ENCODE results near the gene PLXNA1. TPM values are rescaled to one million over a fixed set of nuclear protein-coding genes. Genes with fewer than 3 reads are reported as not detected.

PLXNA1 gene
- total RNA-seq, 2 donors from 2014 or later = 66.3 to 79.4 TPM

DNA sequence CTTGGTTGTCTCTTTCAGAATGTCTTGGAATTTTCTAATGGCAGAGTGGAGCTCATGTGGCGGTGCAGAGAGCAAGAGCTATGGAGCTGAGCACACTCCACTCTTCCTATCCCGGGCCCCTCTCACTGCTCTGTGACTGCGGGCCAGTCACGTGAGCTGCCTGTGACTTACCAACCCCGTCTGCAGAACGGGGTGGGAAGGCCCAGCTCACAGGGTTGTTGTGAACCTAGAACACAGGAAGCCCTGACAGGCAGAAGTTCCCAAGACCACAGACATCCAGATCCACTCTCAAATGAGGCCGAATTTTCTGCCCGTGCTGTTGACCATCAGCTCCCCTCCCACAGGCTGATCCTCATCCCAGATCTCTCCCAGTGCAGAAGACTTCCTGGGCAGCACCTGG lies 35.5 kb upstream of the PLXNA1 start:
- H3K4me3 Mint-ChIP-seq = no peak overlapping the region
- DNase-seq = no peak
- H3K36me3 Mint-ChIP-seq (ENCODE audit: low read depth) = peaks cover 3% of the 10 kb centered on the region
- H3K27ac ChIP-seq (ENCODE audit: low read depth, low read length) = no peak overlapping the region
- no peak overlapping the region for H3K4me3 ChIP-seq (ENCODE audit: low read length)
- 87 to 90% methylated on average over 6 to 8 of the region's 8 CpGs for WGBS, 2 experiments (ENCODE audit: insufficient coverage in 1 of 2, insufficient read length in 1 of 2)
- no peaks in the 10 kb centered on the region for H3K27me3 ChIP-seq (ENCODE audit: control insufficient read depth, insufficient read depth, low read length, poor library complexity, severe bottlenecking)
- H3K9ac ChIP-seq (ENCODE audit: extremely low read depth, low read length, poor library complexity, severe bottlenecking) = no peak overlapping the region
- no peaks in the 10 kb centered on the region for H3K36me3 ChIP-seq (ENCODE audit: control insufficient read depth, insufficient read depth, low read length)
- H3K27ac Mint-ChIP-seq = no peak overlapping the region
- H3K27me3 Mint-ChIP-seq (ENCODE audit: insufficient read depth) = no peaks in the 10 kb centered on the region
- TF ChIP-seq, protein P1, sequence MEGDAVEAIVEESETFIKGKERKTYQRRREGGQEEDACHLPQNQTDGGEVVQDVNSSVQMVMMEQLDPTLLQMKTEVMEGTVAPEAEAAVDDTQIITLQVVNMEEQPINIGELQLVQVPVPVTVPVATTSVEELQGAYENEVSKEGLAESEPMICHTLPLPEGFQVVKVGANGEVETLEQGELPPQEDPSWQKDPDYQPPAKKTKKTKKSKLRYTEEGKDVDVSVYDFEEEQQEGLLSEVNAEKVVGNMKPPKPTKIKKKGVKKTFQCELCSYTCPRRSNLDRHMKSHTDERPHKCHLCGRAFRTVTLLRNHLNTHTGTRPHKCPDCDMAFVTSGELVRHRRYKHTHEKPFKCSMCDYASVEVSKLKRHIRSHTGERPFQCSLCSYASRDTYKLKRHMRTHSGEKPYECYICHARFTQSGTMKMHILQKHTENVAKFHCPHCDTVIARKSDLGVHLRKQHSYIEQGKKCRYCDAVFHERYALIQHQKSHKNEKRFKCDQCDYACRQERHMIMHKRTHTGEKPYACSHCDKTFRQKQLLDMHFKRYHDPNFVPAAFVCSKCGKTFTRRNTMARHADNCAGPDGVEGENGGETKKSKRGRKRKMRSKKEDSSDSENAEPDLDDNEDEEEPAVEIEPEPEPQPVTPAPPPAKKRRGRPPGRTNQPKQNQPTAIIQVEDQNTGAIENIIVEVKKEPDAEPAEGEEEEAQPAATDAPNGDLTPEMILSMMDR (conservative IDR thresholded peaks at IDR 0.05) = no peak
- H3K4me1 ChIP-seq (ENCODE audit: control insufficient read depth, insufficient read depth, low read length) = no peaks in the 10 kb centered on the region
- H3K9me3 Mint-ChIP-seq = no peaks in the 10 kb centered on the region
- no peaks in the 10 kb centered on the region for H3K9me3 ChIP-seq (ENCODE audit: control insufficient read depth, low read length)
- no peaks in the 10 kb centered on the region for H3K4me1 Mint-ChIP-seq

DNA sequence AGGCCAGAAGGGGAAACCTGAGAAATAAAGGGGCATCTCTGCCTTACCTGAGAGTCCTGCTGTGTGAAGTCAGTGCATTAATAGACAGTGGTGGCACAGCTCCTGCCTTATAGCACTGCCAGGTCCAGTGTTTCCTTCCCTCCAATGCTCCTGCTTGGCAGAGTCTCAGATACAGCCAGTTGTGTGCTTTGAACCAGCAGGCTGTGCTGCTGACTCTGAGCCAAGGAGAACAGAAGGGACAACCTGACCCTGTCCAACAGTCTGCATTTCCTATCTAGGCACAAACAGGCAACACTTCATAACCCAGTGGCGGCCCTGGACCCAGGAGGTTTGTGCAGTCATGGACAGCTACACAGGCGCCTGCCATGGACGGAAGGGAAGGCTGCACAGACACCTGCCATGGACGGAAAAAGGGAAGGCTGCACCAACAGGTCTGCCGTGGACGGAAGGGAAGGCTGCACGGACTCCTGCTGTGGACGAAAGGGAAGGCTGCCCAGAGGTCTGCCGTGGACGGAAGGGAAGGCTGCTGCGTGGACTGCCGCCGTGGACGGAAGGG lies 33.9 kb upstream of the PLXNA1 start:
- Mint-ChIP-seq H3K27ac (no peak overlapping the region), H3K4me1 (no peaks in the 10 kb centered on the region), H3K4me3 (no peak overlapping the region), H3K9me3 (no peaks in the 10 kb centered on the region), H3K36me3 (ENCODE audit: low read depth) (peaks cover 3% of the 10 kb centered on the region), H3K27me3 (ENCODE audit: insufficient read depth) (no peaks in the 10 kb centered on the region)
- no peaks in the 10 kb centered on the region for H3K9me3 ChIP-seq (ENCODE audit: control insufficient read depth, low read length)
- H3K27me3 ChIP-seq (ENCODE audit: control insufficient read depth, insufficient read depth, low read length, poor library complexity, severe bottlenecking) = no peaks in the 10 kb centered on the region
- no peak for DNase-seq
- no peak overlapping the region for H3K9ac ChIP-seq (ENCODE audit: extremely low read depth, low read length, poor library complexity, severe bottlenecking)
- 94 to 95% methylated on average over 9 to 14 of the region's 14 CpGs for WGBS, 2 experiments (ENCODE audit: insufficient coverage in 1 of 2, insufficient read length in 1 of 2)
- no peaks in the 10 kb centered on the region for H3K4me1 ChIP-seq (ENCODE audit: control insufficient read depth, insufficient read depth, low read length)
- H3K27ac ChIP-seq (ENCODE audit: low read depth, low read length) = no peak overlapping the region
- no peaks in the 10 kb centered on the region for H3K36me3 ChIP-seq (ENCODE audit: control insufficient read depth, insufficient read depth, low read length)
- TF ChIP-seq, protein P1 (conservative IDR thresholded peaks at IDR 0.05) = no peak
- no peak overlapping the region for H3K4me3 ChIP-seq (ENCODE audit: low read length)

DNA sequence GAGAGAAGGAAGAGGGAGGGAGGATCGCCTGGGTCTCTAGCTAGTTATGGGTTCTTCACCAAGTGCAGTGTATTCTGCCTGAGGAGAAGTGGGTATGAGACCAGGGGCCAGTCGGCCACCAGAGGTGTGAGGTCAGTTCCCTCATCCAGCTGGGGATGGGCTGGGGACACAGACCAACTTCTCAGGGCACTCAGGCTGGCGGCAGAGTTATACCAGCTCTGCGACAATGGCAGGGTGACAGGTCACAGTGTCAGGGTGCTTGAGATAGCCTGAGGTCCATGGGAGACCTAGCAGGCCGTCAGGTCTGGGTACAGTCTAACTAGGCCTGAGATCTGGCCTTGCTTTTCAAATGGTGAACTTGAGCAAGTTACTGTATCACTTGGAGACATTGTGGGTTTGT lies 31.4 kb upstream of the PLXNA1 start:
- 92 to 100% methylated on average over 2 to 5 of the region's 5 CpGs for WGBS, 2 experiments (ENCODE audit: insufficient coverage in 1 of 2, insufficient read length in 1 of 2)
- H3K4me1 Mint-ChIP-seq = no peaks in the 10 kb centered on the region
- H3K36me3 ChIP-seq (ENCODE audit: control insufficient read depth, insufficient read depth, low read length) = no peaks in the 10 kb centered on the region
- no peaks in the 10 kb centered on the region for H3K27me3 Mint-ChIP-seq (ENCODE audit: insufficient read depth)
- H3K27me3 ChIP-seq (ENCODE audit: control insufficient read depth, insufficient read depth, low read length, poor library complexity, severe bottlenecking) = no peaks in the 10 kb centered on the region
- H3K9me3 Mint-ChIP-seq = no peaks in the 10 kb centered on the region
- no peak for DNase-seq
- H3K27ac Mint-ChIP-seq = no peak overlapping the region
- H3K27ac ChIP-seq (ENCODE audit: low read depth, low read length) = no peak overlapping the region
- H3K4me3 ChIP-seq (ENCODE audit: low read length) = no peak overlapping the region
- no peaks in the 10 kb centered on the region for H3K9me3 ChIP-seq (ENCODE audit: control insufficient read depth, low read length)
- peaks cover 3% of the 10 kb centered on the region for H3K36me3 Mint-ChIP-seq (ENCODE audit: low read depth)
- no peaks in the 10 kb centered on the region for H3K4me1 ChIP-seq (ENCODE audit: control insufficient read depth, insufficient read depth, low read length)
- no peak overlapping the region for H3K4me3 Mint-ChIP-seq
- TF ChIP-seq, protein P1 (conservative IDR thresholded peaks at IDR 0.05) = no peak
- no peak overlapping the region for H3K9ac ChIP-seq (ENCODE audit: extremely low read depth, low read length, poor library complexity, severe bottlenecking)
